Thyroid gland (tissue), 4 donors: ENCODE data around the gene KDM2B. TPM values are rescaled to one million over a fixed set of nuclear protein-coding genes. Genes with fewer than 3 reads are reported as not detected.

Experiments
- DNase-seq, 2 donors: peaks; one replicate each; pipeline ENCODE4 v3.0.0-alpha.2; 2019
- H3K27ac ChIP-seq, 3 donors: fragments of 200-600 bp; sonication (generic); 1 replicate in 2 of 3; 2 replicates in 1 of 3; pipeline ENCODE4 v1.5.1; 2016 to 2019; ENCODE audit warnings: mild to moderate bottlenecking in 1 of 3, moderate library complexity in 1 of 3
- H3K27me3 ChIP-seq: fragments of 200-600 bp; sonication (generic); one replicate; pipeline ENCODE4 v1.5.1; 2019
- H3K36me3 ChIP-seq, 2 donors: fragments of 200-600 bp; sonication (generic); one replicate each; pipeline ENCODE4 v1.5.1; 2016 to 2019
- H3K4me1 ChIP-seq, 2 donors: fragments of 200-600 bp; sonication (generic); one replicate each; pipeline ENCODE4 v1.5.1; 2017 to 2019
- H3K4me3 ChIP-seq, 3 donors: fragments of 200-600 bp; sonication (generic); replicated peaks in 1 of 3; 1 replicate in 2 of 3; 2 replicates in 1 of 3; pipeline ENCODE4 v1.5.1; 2016; ENCODE audit warnings: mild to moderate bottlenecking in 1 of 3
- H3K9me3 ChIP-seq: fragments of 200-600 bp; sonication (generic); one replicate; pipeline ENCODE4 v1.5.1; 2017
- CTCF ChIP-seq, 6 experiments: fragments of 200-600 bp in 3 of 6; fragments of 450-650 bp in 3 of 6; sonication (generic) in 3 of 6; IDR thresholded peaks; one replicate each; pipeline ENCODE4 v1.5.1; 2016 to 2019; ENCODE audit warnings: antibody characterized with exemption in 6 of 6, mild to moderate bottlenecking in 2 of 6, inconsistent platforms in 1 of 6, moderate library complexity in 1 of 6
- POLR2A ChIP-seq, 2 donors: fragments of 450-650 bp; IDR thresholded peaks; one replicate each; pipeline ENCODE4 v1.6.1; 2017; ENCODE audit warnings: antibody characterized with exemption in 2 of 2, mild to moderate bottlenecking in 2 of 2, moderate library complexity in 1 of 2
- WGBS, 2 donors: methylation state at CpG; one replicate each; pipeline ENCODE4 v1.1.5; 2017; 5-methylcytosine and 5-hydroxymethylcytosine counted together
- intact Hi-C: fragments of 100-400 bp; cut with DNase I; formaldehyde crosslinking; loops from one replicate; pipeline ENCODE4 v1.15.1; 2023
- total RNA-seq, 4 donors: library from RNA; depleted of rRNA; stranded (reverse); fragments of >200 nt; gene quantifications; one replicate each; pipeline ENCODE4 v1.2.3, GENCODE V29; 2016

Gene KDM2B
- total RNA-seq, 4 donors from 2014 or later: 15.5 to 32.1 (median 21.2) TPM

GRCh38 chr12:121626087-121626852, 45.4 kb upstream of the KDM2B start, which contains the start of gene ORAI1:
TSS of gene ORAI1 (plus strand) at chr12:121626530.
- 3 to 6% methylated on average over 3 to 17 of the region's 92 CpGs for WGBS, 2 donors
- DNase-seq: peak; percentile 99
- H3K27ac ChIP-seq: peak within 1 kb of the TSS; percentile 91 to 98 (median 92)
- intact Hi-C loops: loop anchor here (5.0 to 10.0 kb wide), 2 partner anchors 51 to 71 kb away; no protein-coding TSS in a partner anchor
- TF ChIP-seq CTCF (IDR thresholded peaks at IDR 0.05): peak in 2 of 6 experiments; percentile 35 to 40
- peak; percentile 66 to 97 for TF ChIP-seq POLR2A (IDR thresholded peaks at IDR 0.05)
- no peaks in the 10 kb centered on the region for H3K36me3 ChIP-seq
- H3K9me3 ChIP-seq: no peaks in the 10 kb centered on the region
- peaks cover 26 to 41% of the 10 kb centered on the region in 2 donors for H3K4me1 ChIP-seq
- H3K4me3 ChIP-seq: peak within 1 kb of the TSS; percentile 26 to 74 (median 43)
- H3K27me3 ChIP-seq: no peaks in the 10 kb centered on the region

GRCh38 chr12:121620333-121620891, 39.6 kb upstream of the KDM2B start:
- DNase-seq: no peak
- TF ChIP-seq CTCF (IDR thresholded peaks at IDR 0.05): no peak
- no peak for TF ChIP-seq POLR2A (IDR thresholded peaks at IDR 0.05)
- intact Hi-C loops: loop anchor here (10.0 kb wide), 1 partner anchor 66 kb away; no protein-coding TSS in a partner anchor
- Histone ChIP-seq H3K4me3 (no peak overlapping the region), H3K4me1 (peaks cover 5 to 12% of the 10 kb centered on the region in 2 donors), H3K9me3 (no peaks in the 10 kb centered on the region), H3K27me3 (no peaks in the 10 kb centered on the region), H3K36me3 (no peaks in the 10 kb centered on the region), H3K27ac (no peak overlapping the region)
- WGBS, 2 donors: 86 to 89% methylated on average over 8 of the region's 8 CpGs

- Histone ChIP-seq H3K27ac (no peak overlapping the region), H3K4me3 (no peak overlapping the region), H3K9me3 (no peaks in the 10 kb centered on the region), H3K4me1 (peaks cover 0 to 6% of the 10 kb centered on the region in 2 donors), H3K36me3 (no peaks in the 10 kb centered on the region), H3K27me3 (no peaks in the 10 kb centered on the region)
- 68% methylated on average over 5 of the region's 5 CpGs for WGBS, 2 donors
- TF ChIP-seq CTCF (IDR thresholded peaks at IDR 0.05): no peak
- no peak for TF ChIP-seq POLR2A (IDR thresholded peaks at IDR 0.05)
- intact Hi-C loops: no loop called here
- no peak for DNase-seq
Observed at GRCh38 chr12:121618659-121619233, 37.9 kb upstream of the KDM2B start.

- intact Hi-C loops: no loop called here
- Histone ChIP-seq H3K27ac (no peak overlapping the region), H3K9me3 (no peaks in the 10 kb centered on the region), H3K36me3 (no peaks in the 10 kb centered on the region), H3K27me3 (no peaks in the 10 kb centered on the region), H3K4me1 (peaks cover 0 to 6% of the 10 kb centered on the region in 2 donors), H3K4me3 (no peak overlapping the region)
- TF ChIP-seq CTCF (IDR thresholded peaks at IDR 0.05) (no peak), POLR2A (IDR thresholded peaks at IDR 0.05) (no peak)
- no peak for DNase-seq
- 81% methylated on average over 9 of the region's 9 CpGs for WGBS, 2 donors
Observed at GRCh38 chr12:121614872-121615467, 34.1 kb upstream of the KDM2B start.
